Germinal center (tissue), 1 donor: ENCODE data around the gene IZUMO4.

Experiments used
- DNase-seq: peaks from one replicate; pipeline ENCODE4 v3.0.0; 2012; ENCODE audit warnings: mixed read lengths, low spot score

The IZUMO4 gene

GRCh38 chr19:2096480-2097202 lies at the start of gene IZUMO4:
IZUMO4 (plus strand) TSS chr19:2096915; CDS start chr19:2096946, 31 bp downstream.
- peak; percentile 98 for DNase-seq

GRCh38 chr19:2047076-2047448 lies 49.7 kb upstream of the IZUMO4 start:
- DNase-seq = no peak

GRCh38 chr19:2047449-2048103 lies 49.1 kb upstream of the IZUMO4 start:
- no peak for DNase-seq

- DNase-seq = no peak
These were observed 48.4 kb upstream of the IZUMO4 start for GRCh38 chr19:2048104-2048958.

- no peak for DNase-seq
These were observed 47.6 kb upstream of the IZUMO4 start for GRCh38 chr19:2048959-2049740.

- peak; percentile 69 for DNase-seq
These were observed 46.9 kb upstream of the IZUMO4 start for GRCh38 chr19:2049741-2050348.

- DNase-seq = no peak
These were observed 46.2 kb upstream of the IZUMO4 start for GRCh38 chr19:2050349-2050990.

- DNase-seq = peak; percentile 94
These were observed 45.5 kb upstream of the IZUMO4 start, which contains the start of gene MKNK2 for GRCh38 chr19:2050991-2051772. MKNK2 (minus strand) TSS chr19:2051244; CDS start chr19:2050851, 393 bp downstream.

- DNase-seq = no peak
These were observed 44.7 kb upstream of the IZUMO4 start for GRCh38 chr19:2051773-2052704.

GRCh38 chr19:2053601-2054389 lies 42.9 kb upstream of the IZUMO4 start:
- DNase-seq = no peak

GRCh38 chr19:2054763-2055162 lies 42.0 kb upstream of the IZUMO4 start:
- no peak for DNase-seq

GRCh38 chr19:2055931-2056836 lies 40.5 kb upstream of the IZUMO4 start:
- no peak for DNase-seq

GRCh38 chr19:2056837-2057192 lies 39.9 kb upstream of the IZUMO4 start:
- no peak for DNase-seq

GRCh38 chr19:2057484-2058469 lies 38.9 kb upstream of the IZUMO4 start:
- DNase-seq = no peak

GRCh38 chr19:2058570-2059421 lies 37.9 kb upstream of the IZUMO4 start:
- DNase-seq = no peak
